K562 (cell line): ENCODE results near the gene COL25A1. TPM values are rescaled to one million over a fixed set of nuclear protein-coding genes. Genes with fewer than 3 reads are reported as not detected.

Experiments
- ATF1 ChIP-seq, 2 experiments: fragments of 450-650 bp in 1 of 2; IDR thresholded peaks; 2 replicates each; pipeline ENCODE4 v1.6.1; 2016; ENCODE audit warnings: missing compliant biosample characterization in 1 of 2, missing genetic modification characterization in 1 of 2
- CBFA2T2 ChIP-seq: fragments of 450-650 bp; conservative IDR thresholded peaks from 2 replicates; pipeline ENCODE4 v1.6.1; 2017; ENCODE audit warnings: mild to moderate bottlenecking
- CSDE1 ChIP-seq, 2 experiments: fragments of 450-650 bp; IDR thresholded peaks; 2 replicates each; pipeline ENCODE4 v1.6.1; 2016; ENCODE audit warnings: mild to moderate bottlenecking in 1 of 2
- EP300 ChIP-seq: IDR thresholded peaks from 2 replicates; pipeline ENCODE4 v1.6.1; 2012; ENCODE audit warnings: low read length, improper control_type of control experiment
- FOXJ2 ChIP-seq: fragments of 200-800 bp; sonication (Bioruptor generic); IDR thresholded peaks from 2 replicates; pipeline ENCODE4 v1.6.1; 2016; ENCODE audit warnings: missing genetic modification characterization, missing compliant biosample characterization
- MTA1 ChIP-seq: fragments of 450-650 bp; IDR thresholded peaks from 2 replicates; pipeline ENCODE4 v1.6.1; 2017; ENCODE audit warnings: borderline replicate concordance
- MYNN ChIP-seq, 2 experiments: sonication (generic); formaldehyde crosslinking in 1 of 2; IDR thresholded peaks; 2 replicates each; pipeline versions ENCODE4 v1.5.0 to v1.6.1; 2016 to 2020; ENCODE audit warnings: antibody characterized with exemption in 1 of 2, missing genetic modification reagents in 1 of 2
- NCOA2 ChIP-seq, 2 experiments: fragments of 450-650 bp; IDR thresholded peaks; 2 replicates each; pipeline ENCODE4 v1.6.1; 2018; ENCODE audit warnings: mild to moderate bottlenecking in 2 of 2, moderate library complexity in 1 of 2; ENCODE audit not compliant: partially characterized antibody in 2 of 2
- PCBP1 ChIP-seq: fragments of 200-400 bp; formaldehyde crosslinking; IDR thresholded peaks from 2 replicates; pipeline ENCODE4 v1.6.1; 2018; ENCODE audit warnings: mild to moderate bottlenecking, low read depth, low read length; ENCODE audit not compliant: poor library complexity, severe bottlenecking
- SAFB ChIP-seq: fragments of 200-400 bp; formaldehyde crosslinking; IDR thresholded peaks from 2 replicates; pipeline ENCODE4 v1.6.1; 2017; ENCODE audit warnings: low read depth, low read length, borderline replicate concordance
- SAP30 ChIP-seq: fragments of 200-600 bp; sonication (generic); IDR thresholded peaks from 2 replicates; pipeline ENCODE4 v1.6.1; 2012; ENCODE audit warnings: borderline replicate concordance, low read depth, mild to moderate bottlenecking, moderate library complexity, low read length, control low read depth, inconsistent platforms; ENCODE audit not compliant: insufficient read depth, poor library complexity, severe bottlenecking
- SMAD2 ChIP-seq: fragments of 150-350 bp; IDR thresholded peaks from 2 replicates; pipeline ENCODE4 v1.6.1; 2014; ENCODE audit warnings: low read depth, mild to moderate bottlenecking, low read length
- STAT5A ChIP-seq: IDR thresholded peaks from 2 replicates; pipeline ENCODE4 v1.6.1; 2012; ENCODE audit warnings: low read length, inconsistent platforms, borderline replicate concordance
- TAF9B ChIP-seq: fragments of 450-650 bp; IDR thresholded peaks from 2 replicates; pipeline ENCODE4 v1.6.1; 2018; ENCODE audit warnings: mild to moderate bottlenecking; ENCODE audit not compliant: partially characterized antibody
- TCF3 ChIP-seq: sonication (generic); formaldehyde crosslinking; IDR thresholded peaks from 2 replicates; pipeline ENCODE4 v1.4.0; 2020; ENCODE audit warnings: mild to moderate bottlenecking, missing genetic modification reagents
- ZFP30 ChIP-seq: fragments of 250-450 bp; sonication (Bioruptor Pico); IDR thresholded peaks from 2 replicates; pipeline ENCODE4 v1.8.0; 2022; ENCODE audit warnings: moderate library complexity, mild to moderate bottlenecking, inconsistent platforms, borderline replicate concordance
- ZNF316 ChIP-seq: fragments of 450-650 bp; IDR thresholded peaks from 2 replicates; pipeline ENCODE4 v1.6.1; 2016
- ZNF584 ChIP-seq: fragments of 200-800 bp; sonication (Bioruptor generic); IDR thresholded peaks from 2 replicates; pipeline ENCODE4 v1.6.1; 2016; ENCODE audit warnings: low read depth, mild to moderate bottlenecking, missing genetic modification characterization, missing compliant biosample characterization
- ZNF668 ChIP-seq: fragments of 250-450 bp; sonication (Bioruptor Pico); IDR thresholded peaks from 2 replicates; pipeline ENCODE4 v1.8.0; 2022; ENCODE audit warnings: mild to moderate bottlenecking, inconsistent platforms
- polyA plus RNA-seq, 8 experiments: library from polyadenylated mRNA; depleted of rRNA in 4 of 8; stranded (reverse) in 5 of 8; unstranded in 3 of 8; fragments of >200 nt; fragmentation: Nextera tagmentation in 2 of 8; fragmentation: Illumina TruSeq in 1 of 8; extraction: Ambion mirVana in 2 of 8; extraction: Trizol in 1 of 8; gene quantifications; 2 replicates each; pipeline versions ENCODE4 v1.2.1 to v1.2.3, GENCODE V29; 2011 to 2014; ENCODE audit warnings: inconsistent platforms in 1 of 8, missing spikeins in 1 of 8
- total RNA-seq, 7 experiments: library from RNA; depleted of rRNA in 6 of 7; stranded (reverse); fragments of >200 nt in 6 of 7; fragmentation: Illumina TruSeq in 2 of 7; extraction: Trizol in 2 of 7; gene quantifications; 2 replicates each; pipeline versions ENCODE4 v1.2.1 to v1.2.3, GENCODE V29; 2011 to 2021; ENCODE audit warnings: low replicate concordance in 1 of 7
- TF ChIP-seq, protein P1 (sequence below): IDR thresholded peaks from 2 replicates; pipeline ENCODE4 v1.6.1; 2016; ENCODE audit warnings: missing genetic modification characterization, missing compliant biosample characterization
- TF ChIP-seq, protein P2 (sequence below): fragments of 250-450 bp; sonication (Bioruptor Pico); IDR thresholded peaks from 2 replicates; pipeline ENCODE4 v1.5.0; 2020; ENCODE audit warnings: mild to moderate bottlenecking
- TF ChIP-seq, protein P3 (sequence below): sonication (generic); formaldehyde crosslinking; IDR thresholded peaks from 2 replicates; pipeline ENCODE4 v1.8.0; 2023; ENCODE audit warnings: missing genetic modification reagents, mild to moderate bottlenecking, borderline replicate concordance

Gene COL25A1
- total and polyA plus RNA-seq, 9 of the 15 experiments (the other 6 are each of a cell fraction or from before 2014, with no cell fraction given), result 0.03 to 0.62 (median 0.27) TPM

DNA sequence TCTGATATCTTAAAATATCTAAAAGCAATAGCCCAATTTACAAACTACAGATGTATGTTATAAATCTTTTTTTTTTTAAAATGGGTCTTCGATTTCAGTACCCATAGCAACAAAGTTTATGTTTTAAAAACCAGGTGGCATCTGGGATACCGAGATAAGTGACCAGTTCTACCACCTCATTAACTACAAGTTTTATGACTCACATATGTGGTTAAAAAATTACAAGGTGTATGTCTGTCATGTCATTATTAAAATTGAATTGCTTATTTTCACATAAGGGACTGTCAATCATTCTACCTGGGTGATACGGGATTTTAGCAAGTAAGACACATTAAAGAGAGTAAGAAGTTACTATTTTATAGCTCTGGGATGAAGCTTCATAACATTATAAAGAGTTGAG lies 347.6 kb downstream of the COL25A1 start (continued):
- TF ChIP-seq, protein P1, sequence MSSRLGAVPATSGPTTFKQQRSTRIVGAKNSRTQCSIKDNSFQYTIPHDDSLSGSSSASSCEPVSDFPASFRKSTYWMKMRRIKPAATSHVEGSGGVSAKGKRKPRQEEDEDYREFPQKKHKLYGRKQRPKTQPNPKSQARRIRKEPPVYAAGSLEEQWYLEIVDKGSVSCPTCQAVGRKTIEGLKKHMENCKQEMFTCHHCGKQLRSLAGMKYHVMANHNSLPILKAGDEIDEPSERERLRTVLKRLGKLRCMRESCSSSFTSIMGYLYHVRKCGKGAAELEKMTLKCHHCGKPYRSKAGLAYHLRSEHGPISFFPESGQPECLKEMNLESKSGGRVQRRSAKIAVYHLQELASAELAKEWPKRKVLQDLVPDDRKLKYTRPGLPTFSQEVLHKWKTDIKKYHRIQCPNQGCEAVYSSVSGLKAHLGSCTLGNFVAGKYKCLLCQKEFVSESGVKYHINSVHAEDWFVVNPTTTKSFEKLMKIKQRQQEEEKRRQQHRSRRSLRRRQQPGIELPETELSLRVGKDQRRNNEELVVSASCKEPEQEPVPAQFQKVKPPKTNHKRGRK, result no peak
- TF ChIP-seq SAFB, result no peak
- no peak for TF ChIP-seq ZNF668 (CRISPR knock-in tag)
- TF ChIP-seq TAF9B, result no peak
- TF ChIP-seq, protein P2, sequence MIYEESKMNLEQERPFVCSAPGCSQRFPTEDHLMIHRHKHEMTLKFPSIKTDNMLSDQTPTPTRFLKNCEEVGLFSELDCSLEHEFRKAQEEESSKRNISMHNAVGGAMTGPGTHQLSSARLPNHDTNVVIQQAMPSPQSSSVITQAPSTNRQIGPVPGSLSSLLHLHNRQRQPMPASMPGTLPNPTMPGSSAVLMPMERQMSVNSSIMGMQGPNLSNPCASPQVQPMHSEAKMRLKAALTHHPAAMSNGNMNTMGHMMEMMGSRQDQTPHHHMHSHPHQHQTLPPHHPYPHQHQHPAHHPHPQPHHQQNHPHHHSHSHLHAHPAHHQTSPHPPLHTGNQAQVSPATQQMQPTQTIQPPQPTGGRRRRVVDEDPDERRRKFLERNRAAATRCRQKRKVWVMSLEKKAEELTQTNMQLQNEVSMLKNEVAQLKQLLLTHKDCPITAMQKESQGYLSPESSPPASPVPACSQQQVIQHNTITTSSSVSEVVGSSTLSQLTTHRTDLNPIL, result no peak
- TF ChIP-seq NCOA2 (IDR thresholded peaks at IDR 0.05; ENCODE audit: partially characterized antibody in 2 of 2), result no peak
- no peak for TF ChIP-seq ZNF316
- peak; percentile 73 for TF ChIP-seq TCF3 (CRISPR knock-in tag)
- TF ChIP-seq ATF1 (CRISPR knock-in tag; IDR thresholded peaks at IDR 0.05), result no peak
- 0 out of 2 replicates have a peak, but pooled peaks have one; percentile 21 for TF ChIP-seq ATF1 (tag; IDR thresholded peaks at IDR 0.05)
- TF ChIP-seq ZFP30 (CRISPR knock-in tag), result no peak
- TF ChIP-seq, protein P3, sequence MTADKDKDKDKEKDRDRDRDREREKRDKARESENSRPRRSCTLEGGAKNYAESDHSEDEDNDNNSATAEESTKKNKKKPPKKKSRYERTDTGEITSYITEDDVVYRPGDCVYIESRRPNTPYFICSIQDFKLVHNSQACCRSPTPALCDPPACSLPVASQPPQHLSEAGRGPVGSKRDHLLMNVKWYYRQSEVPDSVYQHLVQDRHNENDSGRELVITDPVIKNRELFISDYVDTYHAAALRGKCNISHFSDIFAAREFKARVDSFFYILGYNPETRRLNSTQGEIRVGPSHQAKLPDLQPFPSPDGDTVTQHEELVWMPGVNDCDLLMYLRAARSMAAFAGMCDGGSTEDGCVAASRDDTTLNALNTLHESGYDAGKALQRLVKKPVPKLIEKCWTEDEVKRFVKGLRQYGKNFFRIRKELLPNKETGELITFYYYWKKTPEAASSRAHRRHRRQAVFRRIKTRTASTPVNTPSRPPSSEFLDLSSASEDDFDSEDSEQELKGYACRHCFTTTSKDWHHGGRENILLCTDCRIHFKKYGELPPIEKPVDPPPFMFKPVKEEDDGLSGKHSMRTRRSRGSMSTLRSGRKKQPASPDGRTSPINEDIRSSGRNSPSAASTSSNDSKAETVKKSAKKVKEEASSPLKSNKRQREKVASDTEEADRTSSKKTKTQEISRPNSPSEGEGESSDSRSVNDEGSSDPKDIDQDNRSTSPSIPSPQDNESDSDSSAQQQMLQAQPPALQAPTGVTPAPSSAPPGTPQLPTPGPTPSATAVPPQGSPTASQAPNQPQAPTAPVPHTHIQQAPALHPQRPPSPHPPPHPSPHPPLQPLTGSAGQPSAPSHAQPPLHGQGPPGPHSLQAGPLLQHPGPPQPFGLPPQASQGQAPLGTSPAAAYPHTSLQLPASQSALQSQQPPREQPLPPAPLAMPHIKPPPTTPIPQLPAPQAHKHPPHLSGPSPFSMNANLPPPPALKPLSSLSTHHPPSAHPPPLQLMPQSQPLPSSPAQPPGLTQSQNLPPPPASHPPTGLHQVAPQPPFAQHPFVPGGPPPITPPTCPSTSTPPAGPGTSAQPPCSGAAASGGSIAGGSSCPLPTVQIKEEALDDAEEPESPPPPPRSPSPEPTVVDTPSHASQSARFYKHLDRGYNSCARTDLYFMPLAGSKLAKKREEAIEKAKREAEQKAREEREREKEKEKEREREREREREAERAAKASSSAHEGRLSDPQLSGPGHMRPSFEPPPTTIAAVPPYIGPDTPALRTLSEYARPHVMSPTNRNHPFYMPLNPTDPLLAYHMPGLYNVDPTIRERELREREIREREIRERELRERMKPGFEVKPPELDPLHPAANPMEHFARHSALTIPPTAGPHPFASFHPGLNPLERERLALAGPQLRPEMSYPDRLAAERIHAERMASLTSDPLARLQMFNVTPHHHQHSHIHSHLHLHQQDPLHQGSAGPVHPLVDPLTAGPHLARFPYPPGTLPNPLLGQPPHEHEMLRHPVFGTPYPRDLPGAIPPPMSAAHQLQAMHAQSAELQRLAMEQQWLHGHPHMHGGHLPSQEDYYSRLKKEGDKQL (CRISPR knock-in tag), result no peak
- TF ChIP-seq SAP30, result no peak
- peak; percentile 58; the same call in 1 of the 2 replicates for TF ChIP-seq EP300
- no peak for TF ChIP-seq MTA1
- TF ChIP-seq SMAD2, result no peak
- TF ChIP-seq STAT5A, result peak; percentile 65
- no peak for TF ChIP-seq MYNN (IDR thresholded peaks at IDR 0.05)
- no peak for TF ChIP-seq MYNN (CRISPR knock-in tag; IDR thresholded peaks at IDR 0.05)
- TF ChIP-seq FOXJ2, result no peak
- TF ChIP-seq CSDE1 (IDR thresholded peaks at IDR 0.05), result no peak
- TF ChIP-seq ZNF584 (CRISPR knock-in tag), result no peak
- no peak for TF ChIP-seq PCBP1
- peak; percentile 63 for TF ChIP-seq CBFA2T2
